Motor neuron (in vitro differentiated cells): ENCODE data around the gene WWOX. TPM values are rescaled to one million over a fixed set of nuclear protein-coding genes. Genes with fewer than 3 reads are reported as not detected.
A peak's percentile ranks its signal among the peaks of the same experiment; 100 is the strongest.

ENCODE experiments used
- ATAC-seq, 8 experiments: fragments of 200-7000 bp; cut with Tn5 transposase; replicated peaks in 6 of 8; 2 replicates each; pipeline ENCODE4 v1.8.0; 2021; ENCODE audit warnings: mild to moderate bottlenecking in 8 of 8, moderate library complexity in 8 of 8
- H3K27ac ChIP-seq, 2 donors: fragments of 250-450 bp; sonication (Bioruptor Pico); 2 replicates each; pipeline ENCODE4 v1.9.0; 2021; ENCODE audit warnings: antibody characterized with exemption in 2 of 2, mild to moderate bottlenecking in 2 of 2, moderate library complexity in 1 of 2
- H3K4me1 ChIP-seq, 2 donors: fragments of 250-450 bp; sonication (Bioruptor Pico); replicated peaks in 1 of 2; 2 replicates each; pipeline ENCODE4 v1.6.1; 2021; ENCODE audit warnings: antibody characterized with exemption in 2 of 2, mild to moderate bottlenecking in 2 of 2, moderate library complexity in 1 of 2
- H3K4me3 ChIP-seq, 5 donors: fragments of 250-450 bp; sonication (Bioruptor Pico); 2 replicates each; pipeline ENCODE4 v1.9.0; 2021; ENCODE audit warnings: antibody characterized with exemption in 5 of 5, mild to moderate bottlenecking in 5 of 5, moderate library complexity in 4 of 5
- WGBS, 10 experiments: fragments of 450-650 bp; shearing (Covaris generic); methylation state at CpG; one replicate each; pipeline ENCODE4 v1.0.0; 2022; 5-methylcytosine and 5-hydroxymethylcytosine counted together
- in situ Hi-C, 9 experiments: fragments of 400-800 bp; cut with MboI; loops; one replicate each; pipeline ENCODE4 v1.15.0; 2021; ENCODE audit warnings: low sequenced_read_pairs in 9 of 9, low pct_unique_long_range_greater_than_20kb in 2 of 9; ENCODE audit not compliant: unreplicated experiment in 9 of 9
- total RNA-seq, 8 experiments: library from RNA; unstranded; fragments of 300-600 nt; gene quantifications; 2 replicates each; pipeline versions ENCODE4 v1.2.3 to v1.2.4, GENCODE V29; 2022

Gene WWOX
- total RNA-seq, 8 experiments from 2014 or later: 10.3 to 27.8 (median 12.3) TPM

GRCh38 chr16:78990309-78990701 lies 890.9 kb downstream of the WWOX start:
- Histone ChIP-seq H3K4me1 (peaks cover 39 to 41% of the 10 kb centered on the region in 2 donors), H3K27ac (no peak overlapping the region), H3K4me3 (no peak overlapping the region)
- no peak for ATAC-seq
- in situ Hi-C loops: no loop called here
- 0 to 67% (median 41%) methylated on average over 2 to 5 of the region's 5 CpGs for WGBS, 10 experiments

- H3K27ac ChIP-seq: no peak overlapping the region
- H3K4me3 ChIP-seq: no peak overlapping the region
- H3K4me1 ChIP-seq: peaks cover 37 to 44% of the 10 kb centered on the region in 2 donors
- in situ Hi-C loops: no loop called here
- 10 to 100% (median 60%) methylated on average over 1 to 4 of the region's 6 CpGs; no CpG with 5 or more reads in 2 of the 10 experiments for WGBS, 10 experiments
- no peak for ATAC-seq
Observed at GRCh38 chr16:78992001-78992400, 892.5 kb downstream of the WWOX start.

GRCh38 chr16:78993346-78993745 lies 893.9 kb downstream of the WWOX start:
- Histone ChIP-seq H3K27ac (peak overlapping the region in 1 of 2 donors; percentile 12), H3K4me3 (no peak overlapping the region), H3K4me1 (peaks cover 39 to 46% of the 10 kb centered on the region in 2 donors)
- in situ Hi-C loops: no loop called here
- peak in 5 of 8 experiments; percentile 94 to 99 (median 97) for ATAC-seq
- 14 to 80% (median 53%) methylated on average over 1 to 6 of the region's 12 CpGs; no CpG with 5 or more reads in 1 of the 10 experiments for WGBS, 10 experiments

GRCh38 chr16:78994135-78994745 lies 894.8 kb downstream of the WWOX start:
- Histone ChIP-seq H3K4me1 (peaks cover 35 to 46% of the 10 kb centered on the region in 2 donors), H3K27ac (no peak overlapping the region), H3K4me3 (no peak overlapping the region)
- in situ Hi-C loops: no loop called here
- no peak for ATAC-seq
- WGBS, 10 experiments: 46 to 100% (median 74%) methylated on average over 2 to 15 of the region's 15 CpGs

GRCh38 chr16:78995441-78995840 lies 896.0 kb downstream of the WWOX start:
- Histone ChIP-seq H3K4me3 (no peak overlapping the region), H3K27ac (no peak overlapping the region), H3K4me1 (peaks cover 32 to 43% of the 10 kb centered on the region in 2 donors)
- ATAC-seq: no peak
- 22 to 83% (median 53%) methylated on average over 1 to 3 of the region's 3 CpGs; no CpG with 5 or more reads in 1 of the 10 experiments for WGBS, 10 experiments
- in situ Hi-C loops: no loop called here

- in situ Hi-C loops: no loop called here
- H3K4me3 ChIP-seq: no peak overlapping the region
Observed at GRCh38 chr16:78996790-78997189, 897.3 kb downstream of the WWOX start.

GRCh38 chr16:78998879-78999278 lies 899.4 kb downstream of the WWOX start:
- H3K27ac ChIP-seq: no peak overlapping the region
- in situ Hi-C loops: no loop called here
- H3K4me1 ChIP-seq: peaks cover 38 to 52% of the 10 kb centered on the region in 2 donors
- H3K4me3 ChIP-seq: no peak overlapping the region
- WGBS, 10 experiments: 0 to 97% (median 83%) methylated on average over 1 to 10 of the region's 11 CpGs; no CpG with 5 or more reads in 3 of the 10 experiments
- ATAC-seq: peak in 1 of 8 experiments; percentile 62

More at GRCh38 chr16:78996790-78997189, 897.3 kb downstream of the WWOX start:
- Histone ChIP-seq H3K27ac (no peak overlapping the region), H3K4me1 (peaks cover 39 to 53% of the 10 kb centered on the region in 2 donors)
- WGBS, 10 experiments: 29 to 100% (median 89%) methylated on average over 1 to 14 of the region's 16 CpGs; no CpG with 5 or more reads in 5 of the 10 experiments
- no peak for ATAC-seq

- peak in 2 of 8 experiments; percentile 33 to 34 for ATAC-seq
- H3K4me3 ChIP-seq: no peak overlapping the region
- in situ Hi-C loops: no loop called here
- peaks cover 24 to 33% of the 10 kb centered on the region in 2 donors for H3K4me1 ChIP-seq
- H3K27ac ChIP-seq: no peak overlapping the region
- 10 to 82% (median 19%) methylated on average over 1 to 7 of the region's 10 CpGs; no CpG with 5 or more reads in 2 of the 10 experiments for WGBS, 10 experiments
Observed at GRCh38 chr16:79001156-79001967, 901.9 kb downstream of the WWOX start.

- no peak overlapping the region for H3K27ac ChIP-seq
- peaks cover 20 to 27% of the 10 kb centered on the region in 2 donors for H3K4me1 ChIP-seq
- ATAC-seq: no peak
- no peak overlapping the region for H3K4me3 ChIP-seq
- in situ Hi-C loops: no loop called here
- WGBS, 10 experiments: 31 to 96% (median 91%) methylated on average over 3 to 7 of the region's 7 CpGs; no CpG with 5 or more reads in 3 of the 10 experiments
Observed at GRCh38 chr16:79003026-79003609, 903.7 kb downstream of the WWOX start.

GRCh38 chr16:79004309-79004708 lies 904.9 kb downstream of the WWOX start:
- no peak overlapping the region for H3K27ac ChIP-seq
- ATAC-seq: no peak
- peaks cover 20 to 32% of the 10 kb centered on the region in 2 donors for H3K4me1 ChIP-seq
- no peak overlapping the region for H3K4me3 ChIP-seq
- in situ Hi-C loops: no loop called here
- WGBS, 10 experiments: 60 to 100% (median 94%) methylated on average over 1 to 8 of the region's 12 CpGs; no CpG with 5 or more reads in 3 of the 10 experiments

GRCh38 chr16:79005096-79005495 lies 905.6 kb downstream of the WWOX start:
- ATAC-seq: no peak
- in situ Hi-C loops: no loop called here
- WGBS, 10 experiments: 75 to 100% (median 95%) methylated on average over 1 to 6 of the region's 6 CpGs; no CpG with 5 or more reads in 2 of the 10 experiments
- Histone ChIP-seq H3K27ac (no peak overlapping the region), H3K4me3 (no peak overlapping the region), H3K4me1 (peaks cover 20 to 32% of the 10 kb centered on the region in 2 donors)

GRCh38 chr16:79006206-79006605 lies 906.8 kb downstream of the WWOX start:
- WGBS, 10 experiments: 0 to 100% (median 100%) methylated on average over 1 to 6 of the region's 8 CpGs; no CpG with 5 or more reads in 4 of the 10 experiments
- in situ Hi-C loops: no loop called here
- no peak for ATAC-seq

GRCh38 chr16:79006765-79007164 lies 907.3 kb downstream of the WWOX start:
- Histone ChIP-seq H3K4me3 (no peak overlapping the region), H3K4me1 (peaks cover 11 to 21% of the 10 kb centered on the region in 2 donors), H3K27ac (no peak overlapping the region)
- WGBS, 10 experiments: 0 to 100% (median 60%) methylated on average over 1 to 4 of the region's 5 CpGs
- in situ Hi-C loops: no loop called here
- ATAC-seq: no peak

More at GRCh38 chr16:79006206-79006605, 906.8 kb downstream of the WWOX start:
- H3K4me3 ChIP-seq: no peak overlapping the region
- peaks cover 16 to 26% of the 10 kb centered on the region in 2 donors for H3K4me1 ChIP-seq
- no peak overlapping the region for H3K27ac ChIP-seq
